ENCODE measurements around the gene CCDC85C. TPM values are rescaled to one million over a fixed set of nuclear protein-coding genes. Genes with fewer than 3 reads are reported as not detected.

Gene CCDC85C
- total and polyA plus RNA-seq, 2 of the 4 experiments (the other 2 are of a cell fraction), result 16.0 to 19.0 TPM

- no peak for TF ChIP-seq CHD1 (IDR thresholded peaks at IDR 0.05; ENCODE audit: low read depth, low read length)
- TF ChIP-seq SMC3 (IDR thresholded peaks at IDR 0.05; ENCODE audit: low read depth, low read length), result no peak
- TF ChIP-seq FOS (IDR thresholded peaks at IDR 0.05; ENCODE audit: low read depth, low read length), result no peak
- no peak for TF ChIP-seq USF2 (IDR thresholded peaks at IDR 0.05; ENCODE audit: low read depth, low read length)
- no peak overlapping the region for H2BK20ac ChIP-seq (ENCODE audit: low read depth, low read length)
- H3K4me1 ChIP-seq (ENCODE audit: control insufficient read depth, insufficient read depth, low read length), result peaks cover 22% of the 10 kb centered on the region
- H4K20me1 ChIP-seq (ENCODE audit: insufficient read depth, low read length), result peaks cover 38% of the 10 kb centered on the region
- no peaks in the 10 kb centered on the region for H3K9me3 ChIP-seq (ENCODE audit: control insufficient read depth, insufficient read depth, low read length)
- no peak overlapping the region for H3K4me2 ChIP-seq (ENCODE audit: low read depth, low read length)
- dilution Hi-C loops (cut with HindIII; ENCODE audit: low sequenced_read_pairs, unreplicated experiment), result no loop called here
- no peaks in the 10 kb centered on the region for H3K27me3 ChIP-seq (ENCODE audit: control insufficient read depth, insufficient read depth, low read length)
- H3K4ac ChIP-seq (ENCODE audit: low read depth, low read length), result no peak overlapping the region
- H3K23ac ChIP-seq (ENCODE audit: low read depth, low read length), result peak overlapping the region; percentile 7; the same call in 1 of the 2 replicates
- CTCF ChIA-PET, result no interaction called here
- ATAC-seq (ENCODE audit: low read depth) (no peak), DNase-seq (no peak)
- H2AK9ac ChIP-seq (replicated peaks; ENCODE audit: low read depth, low read length, poor library complexity), result no peak overlapping the region
- H3K27ac ChIP-seq (ENCODE audit: insufficient read depth, low read length), result no peak overlapping the region
- peak overlapping the region; percentile 3; the same call in 1 of the 2 replicates for H2BK120ac ChIP-seq (ENCODE audit: low read depth, low read length)
- intact Hi-C loops (cut with micrococcal nuclease), result no loop called here
- POLR2A ChIA-PET (ENCODE audit: unreplicated experiment), result no interaction called here
- BruUV-seq (replicated peaks), result no TSS peak
- no peak overlapping the region for H3K18ac ChIP-seq (ENCODE audit: low read depth, low read length)
- WGBS, 2 experiments (ENCODE audit: extremely low coverage in 2 of 2, insufficient read length in 1 of 2), result 100% methylated on average over 1 of the region's 9 CpGs; no CpG with 5 or more reads in 1 of the 2 experiments
- no peak overlapping the region for H2BK15ac ChIP-seq (ENCODE audit: low read depth, low read length)
- H2AFZ ChIP-seq (replicated peaks; ENCODE audit: low read length, poor library complexity), result no peak overlapping the region
- H4K5ac ChIP-seq (ENCODE audit: low read depth, low read length), result no peak overlapping the region
- H3K9ac ChIP-seq (ENCODE audit: low read depth, low read length), result no peak overlapping the region
- H3K79me1 ChIP-seq (ENCODE audit: low read depth in 1 of 2, low read length in 2 of 2), result peaks cover 15 to 94% of the 10 kb centered on the region in 2 experiments
- no peak overlapping the region for H3K56ac ChIP-seq (ENCODE audit: extremely low read depth, insufficient read depth, low read length)
- no peak overlapping the region for H2BK5ac ChIP-seq (ENCODE audit: low read depth, low read length, poor library complexity, severe bottlenecking)
- H4K8ac ChIP-seq (ENCODE audit: low read depth in 2 of 2, low read length in 2 of 2), result no peak overlapping the region
- no peaks in the 10 kb centered on the region for H3K36me3 ChIP-seq (ENCODE audit: control insufficient read depth, insufficient read depth, low read length)
- no peak overlapping the region for H2AK5ac ChIP-seq (ENCODE audit: low read depth, low read length)
- in situ Hi-C loops (cut with MboI; ENCODE audit: low sequenced_read_pairs), result no loop called here
- no peak overlapping the region for H3K14ac ChIP-seq (replicated peaks; ENCODE audit: low read depth, low read length)
- H3K9me1 ChIP-seq (ENCODE audit: insufficient read depth, low read length), result peaks cover 34% of the 10 kb centered on the region
- H4K91ac ChIP-seq (ENCODE audit: insufficient read depth, low read depth, low read length), result 0 out of 2 replicates have a peak overlapping the region, but pooled peaks have one; percentile 15
- no peak overlapping the region for H3K4me3 ChIP-seq (ENCODE audit: insufficient read depth, low read depth, low read length)
These were observed 9.8 kb downstream of the CCDC85C start for GRCh38 chr14:99593971-99594841.
